ENCODE results near the gene FOXP1. TPM values are rescaled to one million over a fixed set of nuclear protein-coding genes. Genes with fewer than 3 reads are reported as not detected.

The FOXP1 gene
- total and polyA plus RNA-seq, 9 donors = 17.6 to 28.2 (median 20.5) TPM

DNA sequence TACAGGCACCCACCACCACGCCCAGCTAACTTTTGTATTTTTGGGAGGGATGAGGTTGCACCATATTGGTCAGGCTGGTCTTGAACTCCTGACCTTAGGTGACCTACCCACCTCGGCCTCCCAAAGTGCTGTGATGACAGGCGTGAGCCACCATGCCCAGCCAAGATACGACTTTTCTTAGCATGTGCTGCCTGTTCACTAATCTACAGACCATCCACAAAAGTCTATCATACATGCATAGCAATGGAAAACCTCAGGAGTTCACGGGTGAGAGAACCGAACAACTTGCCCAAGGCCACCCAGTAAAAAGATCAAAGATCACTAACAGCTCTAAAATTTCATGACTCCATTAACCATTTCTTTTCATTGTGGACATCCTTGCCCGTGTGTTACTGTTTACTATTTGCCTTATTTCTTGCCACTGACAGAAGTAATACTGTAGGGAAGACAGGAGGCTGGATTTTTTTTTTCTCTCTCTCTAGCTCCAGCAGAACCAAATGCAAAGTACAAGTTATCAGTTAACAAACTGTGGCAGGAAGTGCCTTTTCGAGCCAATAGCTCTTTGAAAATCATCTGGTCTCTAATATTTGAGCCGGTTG is 92.3 kb downstream of the FOXP1 start:
- H3K9me3 ChIP-seq (replicated peaks; ENCODE audit: control insufficient read depth, low read depth, low read length) = peaks cover 13% of the 10 kb centered on the region
- 93% methylated on average over 6 of the region's 9 CpGs for WGBS (ENCODE audit: insufficient coverage)
- H3K36me3 ChIP-seq (ENCODE audit: control insufficient read depth, insufficient read depth, low read length) = peaks cover 4% of the 10 kb centered on the region
- no peak for DNase-seq
- H3K27ac ChIP-seq (ENCODE audit: low read length) = no peak overlapping the region
- H3K4me3 ChIP-seq (ENCODE audit: low read length) = no peak overlapping the region
- no peaks in the 10 kb centered on the region for H3K27me3 ChIP-seq (ENCODE audit: control insufficient read depth, insufficient read depth, low read length)
- H3K4me1 ChIP-seq (ENCODE audit: control insufficient read depth, insufficient read depth, low read length) = no peaks in the 10 kb centered on the region

DNA sequence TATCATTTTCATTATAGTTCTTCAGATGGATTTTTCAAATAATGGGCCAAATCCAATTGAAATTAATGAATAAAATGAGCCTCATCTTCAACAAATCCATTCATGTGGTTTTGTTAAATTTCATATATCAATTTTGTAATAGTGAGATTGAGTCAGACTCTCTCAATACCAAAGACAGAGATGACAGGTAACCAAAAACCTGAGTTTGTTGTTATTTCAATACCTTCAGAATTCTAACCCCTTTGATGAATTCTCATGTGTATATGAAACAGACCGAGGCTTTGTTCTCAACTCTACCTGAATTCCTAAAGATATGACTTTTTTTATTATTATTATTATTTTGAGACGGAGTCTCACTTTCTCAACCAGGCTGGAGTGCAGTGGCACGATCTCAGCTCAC is 92.8 kb downstream of the FOXP1 start:
- H3K9me3 ChIP-seq (replicated peaks; ENCODE audit: control insufficient read depth, low read depth, low read length) = peaks cover 13% of the 10 kb centered on the region
- 100% methylated on average over 1 of the region's 3 CpGs for WGBS (ENCODE audit: insufficient coverage)
- peaks cover 4% of the 10 kb centered on the region for H3K36me3 ChIP-seq (ENCODE audit: control insufficient read depth, insufficient read depth, low read length)
- no peaks in the 10 kb centered on the region for H3K4me1 ChIP-seq (ENCODE audit: control insufficient read depth, insufficient read depth, low read length)
- H3K4me3 ChIP-seq (ENCODE audit: low read length) = no peak overlapping the region
- H3K27me3 ChIP-seq (ENCODE audit: control insufficient read depth, insufficient read depth, low read length) = no peaks in the 10 kb centered on the region
- DNase-seq = no peak
- H3K27ac ChIP-seq (ENCODE audit: low read length) = no peak overlapping the region

DNA sequence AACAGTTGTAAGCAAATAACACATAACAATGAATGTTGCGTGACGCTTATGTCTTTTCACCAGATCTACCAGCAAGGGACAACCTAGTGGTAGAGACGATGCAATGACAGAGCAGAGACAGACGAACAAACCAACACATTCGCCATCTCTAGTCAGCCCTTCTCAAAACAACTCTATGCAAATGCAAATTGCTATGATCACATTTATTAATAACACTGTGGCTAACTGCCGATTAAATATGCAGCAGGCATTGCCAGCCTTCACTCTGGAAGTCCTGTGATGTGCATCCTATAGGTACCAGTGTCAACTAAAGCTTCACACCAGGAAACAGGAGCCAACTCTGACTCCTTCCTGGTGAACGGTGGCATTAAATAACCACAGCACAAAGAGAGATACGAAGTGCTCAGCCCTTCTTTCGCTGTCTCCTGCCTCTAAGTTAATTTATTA is 94.2 kb downstream of the FOXP1 start:
- Histone ChIP-seq H3K36me3 (ENCODE audit: control insufficient read depth, insufficient read depth, low read length) (peaks cover 4% of the 10 kb centered on the region), H3K27ac (ENCODE audit: low read length) (peak overlapping the region; percentile 47), H3K27me3 (ENCODE audit: control insufficient read depth, insufficient read depth, low read length) (no peaks in the 10 kb centered on the region), H3K4me3 (ENCODE audit: low read length) (no peak overlapping the region), H3K9me3 (replicated peaks; ENCODE audit: control insufficient read depth, low read depth, low read length) (peaks cover 13% of the 10 kb centered on the region), H3K4me1 (ENCODE audit: control insufficient read depth, insufficient read depth, low read length) (no peaks in the 10 kb centered on the region)
- WGBS (ENCODE audit: insufficient coverage) = 95% methylated on average over 8 of the region's 9 CpGs
- no peak for DNase-seq

DNA sequence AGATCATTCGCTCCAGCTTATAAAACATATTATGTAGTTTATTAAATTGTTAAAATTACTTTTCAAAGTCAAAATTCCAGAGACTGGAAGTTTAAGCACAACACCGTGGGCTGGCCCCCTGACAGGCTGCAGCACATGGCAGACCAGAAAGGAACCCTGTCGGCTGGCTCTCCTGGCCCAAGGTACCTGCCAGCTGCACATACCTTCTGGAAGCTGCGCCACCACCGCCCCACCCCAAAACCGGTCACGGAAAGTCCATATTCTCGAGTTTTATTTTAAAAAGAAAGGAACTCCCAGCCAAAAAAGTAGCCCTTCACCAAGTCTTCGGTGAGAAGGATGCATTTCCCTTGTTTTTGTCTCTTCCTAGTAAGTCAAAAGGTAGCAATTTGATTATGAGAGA is 94.6 kb downstream of the FOXP1 start:
- Histone ChIP-seq H3K27ac (ENCODE audit: low read length) (peak overlapping the region; percentile 47), H3K4me3 (ENCODE audit: low read length) (no peak overlapping the region), H3K36me3 (ENCODE audit: control insufficient read depth, insufficient read depth, low read length) (peaks cover 4% of the 10 kb centered on the region), H3K4me1 (ENCODE audit: control insufficient read depth, insufficient read depth, low read length) (no peaks in the 10 kb centered on the region), H3K9me3 (replicated peaks; ENCODE audit: control insufficient read depth, low read depth, low read length) (peaks cover 13% of the 10 kb centered on the region), H3K27me3 (ENCODE audit: control insufficient read depth, insufficient read depth, low read length) (no peaks in the 10 kb centered on the region)
- WGBS (ENCODE audit: insufficient coverage) = 72% methylated on average over 3 of the region's 9 CpGs
- DNase-seq = no peak

DNA sequence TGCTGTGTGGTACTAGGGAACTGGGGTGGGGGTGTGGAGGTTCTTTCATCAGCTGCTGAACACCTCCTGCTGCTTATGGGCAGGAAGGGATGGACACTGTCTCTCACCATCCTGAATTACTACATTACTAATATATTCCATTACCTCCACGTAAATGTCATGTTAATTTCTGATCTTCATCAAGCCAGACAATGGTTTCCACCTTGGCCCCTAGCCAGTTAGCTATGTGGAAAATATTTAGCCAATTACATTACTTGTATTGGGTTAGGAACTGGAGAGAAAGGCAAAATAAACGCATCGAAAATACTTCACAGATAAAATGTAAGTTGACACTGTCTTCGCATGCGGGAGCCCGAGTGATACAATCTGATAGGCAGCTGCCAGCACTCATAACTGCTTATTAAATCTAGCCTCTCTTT is 95.1 kb downstream of the FOXP1 start:
- Histone ChIP-seq H3K4me1 (ENCODE audit: control insufficient read depth, insufficient read depth, low read length) (no peaks in the 10 kb centered on the region), H3K36me3 (ENCODE audit: control insufficient read depth, insufficient read depth, low read length) (peaks cover 4% of the 10 kb centered on the region), H3K27ac (ENCODE audit: low read length) (peak overlapping the region; percentile 47), H3K9me3 (replicated peaks; ENCODE audit: control insufficient read depth, low read depth, low read length) (peaks cover 13% of the 10 kb centered on the region), H3K4me3 (ENCODE audit: low read length) (no peak overlapping the region), H3K27me3 (ENCODE audit: control insufficient read depth, insufficient read depth, low read length) (no peaks in the 10 kb centered on the region)
- peak; percentile 54 for DNase-seq
- WGBS (ENCODE audit: insufficient coverage) = no CpG with 5 or more reads among the region's 6 CpGs

DNA sequence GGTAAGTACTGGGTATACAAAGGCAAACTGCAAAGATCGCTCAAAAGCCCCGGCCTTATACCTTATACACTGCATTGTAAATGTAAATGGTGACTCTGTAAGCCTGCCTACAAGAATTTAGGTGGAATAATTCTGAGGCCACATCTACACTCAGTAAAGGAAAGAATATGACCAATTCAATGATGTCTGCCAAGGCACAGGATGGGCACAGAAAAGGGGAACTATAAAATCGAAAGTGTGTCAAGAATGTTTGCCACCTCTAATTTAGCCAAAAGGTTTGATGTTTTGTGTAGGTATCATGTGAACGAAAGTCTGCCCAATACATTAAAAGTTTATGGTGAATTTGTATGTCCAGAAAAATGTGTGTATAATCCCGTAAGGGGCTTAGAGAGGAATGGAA is 96.1 kb downstream of the FOXP1 start:
- no CpG with 5 or more reads among the region's 5 CpGs for WGBS (ENCODE audit: insufficient coverage)
- peaks cover 13% of the 10 kb centered on the region for H3K9me3 ChIP-seq (replicated peaks; ENCODE audit: control insufficient read depth, low read depth, low read length)
- peak overlapping the region; percentile 47 for H3K27ac ChIP-seq (ENCODE audit: low read length)
- peaks cover 4% of the 10 kb centered on the region for H3K36me3 ChIP-seq (ENCODE audit: control insufficient read depth, insufficient read depth, low read length)
- peak; percentile 66 for DNase-seq
- no peaks in the 10 kb centered on the region for H3K4me1 ChIP-seq (ENCODE audit: control insufficient read depth, insufficient read depth, low read length)
- H3K27me3 ChIP-seq (ENCODE audit: control insufficient read depth, insufficient read depth, low read length) = no peaks in the 10 kb centered on the region
- H3K4me3 ChIP-seq (ENCODE audit: low read length) = no peak overlapping the region

DNA sequence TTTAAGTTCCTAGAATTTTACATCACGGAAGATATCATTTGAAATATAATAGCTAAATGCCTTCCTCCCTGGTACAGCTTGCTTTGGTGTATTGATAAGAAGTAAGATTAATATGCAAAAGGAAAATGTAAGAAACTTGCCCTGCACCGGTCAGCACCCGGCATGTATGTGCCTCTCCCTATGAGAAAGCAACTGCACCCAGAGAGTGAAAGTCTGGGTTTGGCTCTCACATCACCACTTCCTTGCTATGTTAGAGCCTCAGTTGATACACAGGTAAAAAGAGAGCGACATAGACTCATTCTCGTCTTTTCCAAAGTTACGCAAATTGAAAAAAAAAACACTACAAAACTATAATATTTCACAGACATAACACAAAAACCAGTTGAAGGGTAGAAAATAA is 96.7 kb downstream of the FOXP1 start:
- peak overlapping the region; percentile 47 for H3K27ac ChIP-seq (ENCODE audit: low read length)
- DNase-seq = no peak
- no peaks in the 10 kb centered on the region for H3K4me1 ChIP-seq (ENCODE audit: control insufficient read depth, insufficient read depth, low read length)
- no peaks in the 10 kb centered on the region for H3K27me3 ChIP-seq (ENCODE audit: control insufficient read depth, insufficient read depth, low read length)
- no peak overlapping the region for H3K4me3 ChIP-seq (ENCODE audit: low read length)
- peaks cover 13% of the 10 kb centered on the region for H3K9me3 ChIP-seq (replicated peaks; ENCODE audit: control insufficient read depth, low read depth, low read length)
- H3K36me3 ChIP-seq (ENCODE audit: control insufficient read depth, insufficient read depth, low read length) = peaks cover 4% of the 10 kb centered on the region
- WGBS (ENCODE audit: insufficient coverage) = no CpG with 5 or more reads among the region's 6 CpGs

DNA sequence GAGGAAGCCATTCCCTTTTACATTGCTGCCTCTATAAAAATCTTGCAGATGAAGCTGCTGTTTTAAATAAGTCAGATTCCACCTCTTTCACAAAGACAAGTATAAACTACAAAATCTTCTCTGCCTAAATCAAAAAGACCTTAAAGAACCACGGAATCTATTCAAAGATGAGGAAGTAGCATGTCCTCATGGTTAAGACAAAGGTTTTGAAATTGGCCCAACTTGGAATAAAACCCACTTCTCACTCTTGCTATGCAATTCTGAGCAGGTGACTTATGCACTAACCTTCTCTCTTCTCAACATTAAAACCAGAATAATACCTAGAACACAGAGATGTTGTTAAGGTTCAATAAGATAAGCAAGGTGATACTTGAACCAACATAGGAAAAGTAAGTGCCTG is 97.6 kb downstream of the FOXP1 start:
- no peaks in the 10 kb centered on the region for H3K27me3 ChIP-seq (ENCODE audit: control insufficient read depth, insufficient read depth, low read length)
- no peak overlapping the region for H3K27ac ChIP-seq (ENCODE audit: low read length)
- H3K9me3 ChIP-seq (replicated peaks; ENCODE audit: control insufficient read depth, low read depth, low read length) = peaks cover 4% of the 10 kb centered on the region
- H3K4me1 ChIP-seq (ENCODE audit: control insufficient read depth, insufficient read depth, low read length) = no peaks in the 10 kb centered on the region
- no peak overlapping the region for H3K4me3 ChIP-seq (ENCODE audit: low read length)
- no peaks in the 10 kb centered on the region for H3K36me3 ChIP-seq (ENCODE audit: control insufficient read depth, insufficient read depth, low read length)
- no peak for DNase-seq
- WGBS (ENCODE audit: insufficient coverage) = no CpG with 5 or more reads among the region's 1 CpG

DNA sequence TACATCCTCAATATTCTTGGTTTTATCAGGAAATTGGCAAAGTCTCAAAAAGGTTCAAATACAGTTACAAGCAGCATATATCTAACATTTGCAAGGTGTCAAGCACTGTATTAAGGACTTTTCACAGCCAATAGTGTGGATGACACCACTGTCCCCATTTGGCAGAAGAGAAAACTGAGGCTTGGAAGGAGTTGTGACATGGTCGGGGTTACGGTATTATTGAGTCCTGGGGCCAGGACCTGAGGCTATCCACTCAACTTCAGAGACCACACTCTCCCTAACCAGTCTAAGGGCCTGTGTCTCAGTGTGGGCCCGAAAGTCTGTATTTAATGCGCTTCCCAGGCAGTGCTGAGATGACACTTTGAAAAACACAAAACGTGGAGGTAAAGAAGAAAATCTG is 99.1 kb downstream of the FOXP1 start:
- H3K9me3 ChIP-seq (replicated peaks; ENCODE audit: control insufficient read depth, low read depth, low read length) = no peaks in the 10 kb centered on the region
- no peak overlapping the region for H3K4me3 ChIP-seq (ENCODE audit: low read length)
- WGBS (ENCODE audit: insufficient coverage) = no CpG with 5 or more reads among the region's 5 CpGs
- H3K27me3 ChIP-seq (ENCODE audit: control insufficient read depth, insufficient read depth, low read length) = no peaks in the 10 kb centered on the region
- H3K4me1 ChIP-seq (ENCODE audit: control insufficient read depth, insufficient read depth, low read length) = no peaks in the 10 kb centered on the region
- no peak for DNase-seq
- no peaks in the 10 kb centered on the region for H3K36me3 ChIP-seq (ENCODE audit: control insufficient read depth, insufficient read depth, low read length)
- no peak overlapping the region for H3K27ac ChIP-seq (ENCODE audit: low read length)

DNA sequence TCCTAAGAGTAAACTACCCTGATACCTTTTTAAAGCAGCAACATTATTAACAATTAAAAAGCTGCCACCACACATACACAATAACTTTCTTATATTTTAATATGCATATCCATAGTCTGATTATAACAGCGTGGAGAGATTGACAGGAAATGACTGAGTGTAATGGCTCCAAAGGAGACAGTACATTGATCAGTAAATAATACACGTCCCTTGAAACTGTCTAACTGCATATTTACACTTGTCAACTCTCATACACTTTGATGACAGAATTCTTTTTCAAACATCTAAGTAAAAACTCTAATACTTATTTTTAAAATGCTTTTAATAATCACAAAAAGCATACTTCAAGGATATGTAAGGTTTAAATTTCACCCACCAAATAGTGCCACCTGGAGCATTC is 99.5 kb downstream of the FOXP1 start:
- DNase-seq = no peak
- Histone ChIP-seq H3K9me3 (replicated peaks; ENCODE audit: control insufficient read depth, low read depth, low read length) (no peaks in the 10 kb centered on the region), H3K36me3 (ENCODE audit: control insufficient read depth, insufficient read depth, low read length) (no peaks in the 10 kb centered on the region), H3K4me1 (ENCODE audit: control insufficient read depth, insufficient read depth, low read length) (no peaks in the 10 kb centered on the region), H3K4me3 (ENCODE audit: low read length) (no peak overlapping the region), H3K27me3 (ENCODE audit: control insufficient read depth, insufficient read depth, low read length) (no peaks in the 10 kb centered on the region), H3K27ac (ENCODE audit: low read length) (no peak overlapping the region)
- no CpG with 5 or more reads among the region's 2 CpGs for WGBS (ENCODE audit: insufficient coverage)

DNA sequence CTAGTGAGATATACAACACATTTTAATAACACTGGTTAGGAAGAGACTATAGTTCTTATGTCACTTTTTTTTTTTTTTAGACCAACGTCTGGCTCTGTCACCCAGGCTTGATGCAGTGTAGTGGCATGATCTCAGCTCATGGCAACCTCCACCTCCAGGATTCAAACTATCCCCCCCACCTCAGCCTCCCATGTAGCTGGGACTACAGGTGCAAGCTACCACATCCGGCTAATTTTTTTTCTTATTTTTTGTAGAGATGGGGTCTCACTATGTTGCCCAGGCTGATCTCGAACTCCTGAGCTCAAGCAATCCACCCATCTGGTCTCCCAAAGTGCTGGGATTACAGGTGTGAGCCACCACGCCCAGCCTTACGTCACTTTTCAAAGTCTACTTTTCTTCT is 100.8 kb downstream of the FOXP1 start:
- H3K4me1 ChIP-seq (ENCODE audit: control insufficient read depth, insufficient read depth, low read length) = no peaks in the 10 kb centered on the region
- H3K4me3 ChIP-seq (ENCODE audit: low read length) = no peak overlapping the region
- no peaks in the 10 kb centered on the region for H3K27me3 ChIP-seq (ENCODE audit: control insufficient read depth, insufficient read depth, low read length)
- no peak overlapping the region for H3K27ac ChIP-seq (ENCODE audit: low read length)
- H3K36me3 ChIP-seq (ENCODE audit: control insufficient read depth, insufficient read depth, low read length) = no peaks in the 10 kb centered on the region
- 80% methylated on average over 1 of the region's 5 CpGs for WGBS (ENCODE audit: insufficient coverage)
- no peak for DNase-seq
- no peaks in the 10 kb centered on the region for H3K9me3 ChIP-seq (replicated peaks; ENCODE audit: control insufficient read depth, low read depth, low read length)
